HG02610 (cell line): ENCODE measurements around the gene DELE1.

ENCODE experiments used
- ATAC-seq: cut with Tn5 transposase; IDR thresholded peaks from one replicate; pipeline ENCODE4 v1.9.1; 2021; ENCODE audit warnings: mild to moderate bottlenecking, moderate library complexity; ENCODE audit not compliant: unreplicated experiment

The DELE1 gene, protein sequence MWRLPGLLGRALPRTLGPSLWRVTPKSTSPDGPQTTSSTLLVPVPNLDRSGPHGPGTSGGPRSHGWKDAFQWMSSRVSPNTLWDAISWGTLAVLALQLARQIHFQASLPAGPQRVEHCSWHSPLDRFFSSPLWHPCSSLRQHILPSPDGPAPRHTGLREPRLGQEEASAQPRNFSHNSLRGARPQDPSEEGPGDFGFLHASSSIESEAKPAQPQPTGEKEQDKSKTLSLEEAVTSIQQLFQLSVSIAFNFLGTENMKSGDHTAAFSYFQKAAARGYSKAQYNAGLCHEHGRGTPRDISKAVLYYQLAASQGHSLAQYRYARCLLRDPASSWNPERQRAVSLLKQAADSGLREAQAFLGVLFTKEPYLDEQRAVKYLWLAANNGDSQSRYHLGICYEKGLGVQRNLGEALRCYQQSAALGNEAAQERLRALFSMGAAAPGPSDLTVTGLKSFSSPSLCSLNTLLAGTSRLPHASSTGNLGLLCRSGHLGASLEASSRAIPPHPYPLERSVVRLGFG

DNA sequence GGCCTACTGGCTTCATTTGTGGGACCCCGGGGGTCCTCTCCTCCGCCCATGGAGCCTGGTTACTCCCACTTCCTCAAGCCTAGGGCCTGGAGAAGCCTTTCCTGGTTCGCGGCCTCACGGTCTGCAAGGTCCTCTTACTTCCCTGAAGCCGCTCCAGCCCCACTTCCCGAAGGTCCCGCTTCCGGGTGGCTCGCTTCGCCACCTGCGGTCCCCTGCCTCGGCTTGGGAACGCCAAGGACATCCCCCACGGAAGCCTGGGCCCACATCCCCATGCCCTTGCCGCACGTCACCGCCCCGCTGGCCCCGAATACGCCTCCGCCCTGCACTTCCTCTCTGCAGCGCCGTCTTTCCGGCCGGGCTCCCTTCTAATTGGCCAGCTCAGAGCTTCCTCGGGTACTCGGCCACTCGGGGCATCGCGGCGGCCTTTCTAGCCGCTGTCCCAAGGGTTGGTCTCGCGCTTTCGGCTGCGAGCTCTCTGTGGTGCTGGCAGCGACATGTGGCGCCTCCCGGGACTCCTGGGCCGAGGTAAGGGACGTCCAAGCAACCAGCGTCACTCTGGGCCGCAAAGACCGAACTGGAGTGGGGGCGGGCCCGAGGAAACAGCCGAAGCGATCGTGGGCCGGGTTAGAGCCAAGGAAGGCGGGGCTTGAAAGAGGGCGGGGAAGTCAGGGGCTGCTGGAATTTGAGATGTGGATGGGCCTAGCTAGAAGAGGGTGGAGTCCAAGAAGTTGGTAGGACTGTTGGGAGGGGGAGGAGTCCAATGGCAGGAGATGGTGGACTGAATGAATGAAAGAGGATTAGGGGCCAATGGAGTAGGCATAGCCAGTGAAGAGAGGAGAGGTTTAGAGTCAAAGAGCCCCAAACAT is at the start of gene DELE1:
DELE1 (plus strand) TSS at position 424 of the 866 bp plus-strand sequence; CDS start at position 495, 71 bp downstream.
- ATAC-seq: peak; percentile 98

DNA sequence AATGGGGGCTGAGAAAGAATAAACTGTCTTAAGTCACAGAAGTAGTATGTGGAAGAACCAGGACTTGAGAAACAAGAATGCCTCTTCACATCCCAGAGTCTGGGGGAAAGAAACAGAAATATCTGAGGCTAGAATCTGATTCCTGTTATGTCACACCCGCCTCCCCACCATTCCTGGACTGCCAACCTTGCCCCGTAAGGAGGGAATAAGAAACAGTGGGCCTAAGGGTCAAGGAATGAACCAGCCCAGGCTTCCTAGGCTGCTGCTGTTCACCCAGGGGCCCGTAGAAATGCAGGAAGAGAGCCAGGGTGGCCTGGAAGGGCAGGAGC is 49.8 kb upstream of the DELE1 start:
- no peak for ATAC-seq

DNA sequence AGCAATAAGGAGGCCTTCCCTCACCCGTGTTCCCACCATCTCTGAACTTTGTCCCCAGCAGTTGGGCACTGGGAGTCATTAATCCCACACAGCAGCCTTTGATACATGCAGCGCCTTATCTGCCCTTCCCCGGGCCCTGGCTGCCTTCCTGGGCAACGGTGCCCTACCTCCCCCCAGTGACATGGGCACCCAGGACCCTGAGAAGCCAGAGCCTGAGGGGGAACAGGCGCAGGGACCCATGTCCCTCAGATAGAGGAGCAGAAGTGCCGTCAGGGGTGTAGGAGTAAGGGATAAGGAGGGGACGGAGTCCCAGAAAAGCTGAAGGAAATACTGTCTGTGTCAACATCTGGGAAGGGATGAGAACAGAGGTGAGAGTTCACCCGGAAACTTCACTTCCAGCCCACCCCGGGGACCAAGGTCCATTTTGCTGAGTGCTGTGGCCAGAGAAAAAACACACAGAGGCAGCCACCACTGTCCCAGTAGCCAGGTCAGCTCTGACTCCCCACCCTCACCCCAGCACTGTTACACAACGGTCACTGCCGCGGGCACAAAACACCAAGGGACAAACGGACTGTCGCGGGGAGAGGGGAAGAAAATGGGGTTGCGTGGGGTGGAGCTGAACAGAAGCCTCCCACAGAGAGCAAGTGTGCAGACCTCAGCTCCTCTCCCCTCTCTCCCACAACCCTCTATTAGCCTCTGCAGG is 49.3 kb upstream of the DELE1 start:
- no peak for ATAC-seq

DNA sequence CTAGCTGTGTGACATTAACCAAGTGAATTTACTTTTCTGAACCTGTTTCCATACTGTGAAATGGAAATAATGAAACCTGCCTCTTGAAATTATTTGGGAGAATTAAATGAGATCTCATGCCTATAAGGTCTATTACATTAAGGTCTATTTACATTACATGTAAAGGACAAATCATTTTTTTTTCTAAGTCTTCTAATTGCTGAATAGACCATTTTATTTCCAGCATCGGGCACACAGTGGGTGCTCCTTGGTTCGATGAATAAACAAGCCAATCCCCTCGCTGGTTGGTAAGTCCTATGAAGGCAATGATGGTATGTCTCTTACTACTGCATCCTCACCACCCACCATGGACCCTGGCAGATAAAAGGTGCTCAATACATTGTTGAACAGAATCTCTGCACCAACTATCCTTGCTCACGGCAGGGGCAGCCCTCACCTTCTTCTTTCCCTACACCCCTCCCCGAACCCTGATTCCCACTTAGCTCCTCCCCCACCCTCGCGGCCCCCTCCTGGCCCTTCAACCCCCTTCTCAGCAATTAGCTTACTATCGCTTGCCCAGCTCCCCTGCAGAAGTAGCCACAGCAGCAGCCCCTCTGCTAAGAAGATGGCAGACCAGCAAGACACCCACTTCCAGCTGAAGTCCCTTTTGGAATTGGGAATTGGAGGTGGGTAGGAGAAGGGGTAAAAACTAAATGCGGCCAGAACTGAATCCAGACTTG is 48.5 kb upstream of the DELE1 start:
- no peak for ATAC-seq

DNA sequence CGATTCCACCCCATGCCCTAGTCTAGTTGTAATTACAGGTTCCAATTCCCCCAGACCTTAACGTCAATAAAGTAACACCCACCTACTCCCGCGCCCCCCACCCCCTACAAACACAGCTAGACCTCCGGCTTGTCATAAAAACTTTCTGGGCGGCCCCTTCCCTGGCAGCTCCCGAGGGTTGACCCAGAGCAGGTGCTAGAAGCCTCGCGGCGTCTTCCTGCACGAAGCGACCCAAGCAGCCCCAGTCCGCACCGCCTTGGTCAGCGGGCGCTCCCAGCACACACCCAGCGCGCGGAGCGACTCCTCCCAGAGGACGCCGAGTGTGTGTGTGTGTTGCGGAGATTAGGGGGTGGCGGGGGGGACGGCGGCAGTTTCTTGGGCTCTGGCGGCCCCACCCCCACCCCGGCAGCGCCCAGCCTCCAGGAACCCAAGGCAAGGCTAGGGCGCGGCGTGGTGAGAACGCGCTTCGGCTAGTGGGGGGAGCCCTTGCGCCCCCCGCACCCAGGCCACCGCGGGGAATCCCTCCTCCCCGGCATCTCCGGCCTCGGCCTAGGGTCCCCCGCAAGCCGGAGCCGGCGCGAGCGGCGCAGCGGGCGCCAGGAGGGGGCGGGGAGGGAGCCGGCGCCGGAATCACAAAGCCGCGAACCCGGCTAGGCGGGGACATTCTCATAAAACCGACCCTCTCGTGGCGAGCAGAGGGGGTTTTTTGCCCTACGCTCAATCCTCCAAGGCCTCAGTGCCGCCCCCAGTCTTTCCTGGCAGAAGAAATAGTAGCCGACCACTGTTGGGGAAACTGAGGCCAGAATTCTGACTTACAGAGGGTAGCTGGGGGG is 47.7 kb upstream of the DELE1 start:
- ATAC-seq: no peak

DNA sequence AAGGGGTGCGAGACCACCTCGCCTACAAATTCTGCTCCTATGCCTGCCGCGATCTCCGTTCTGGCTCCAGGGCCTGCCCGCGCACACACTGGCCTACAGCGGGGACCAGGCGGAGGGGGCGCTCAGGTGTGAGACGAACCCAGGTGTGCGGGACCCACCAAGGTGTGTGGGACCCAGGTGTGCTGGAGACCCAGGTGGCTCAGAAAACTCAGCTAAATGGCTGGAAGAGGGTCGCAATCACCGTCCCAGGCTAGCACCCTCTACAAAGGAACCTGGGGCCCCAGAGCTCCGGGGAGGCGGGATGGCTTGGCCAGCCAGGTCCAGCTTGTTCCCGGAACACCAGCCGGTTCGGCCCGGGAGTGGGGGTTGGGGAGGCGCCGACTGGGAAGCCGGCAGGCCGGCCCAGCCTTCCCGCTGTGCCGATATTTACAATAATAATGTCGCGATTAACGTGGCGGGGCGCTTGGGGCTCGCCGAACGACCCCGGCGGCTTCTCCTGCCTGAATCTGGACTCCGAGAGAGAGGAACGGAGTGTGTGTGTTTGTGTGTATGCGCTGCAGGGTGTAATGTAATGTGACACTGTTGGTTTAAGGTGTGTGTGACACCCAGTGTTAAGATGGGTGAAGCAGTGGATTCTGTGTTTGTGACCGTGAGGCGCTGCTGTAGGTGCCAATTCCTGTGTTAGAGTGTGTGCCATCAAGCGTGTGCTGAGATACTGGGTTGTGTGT is 46.9 kb upstream of the DELE1 start:
- no peak for ATAC-seq

DNA sequence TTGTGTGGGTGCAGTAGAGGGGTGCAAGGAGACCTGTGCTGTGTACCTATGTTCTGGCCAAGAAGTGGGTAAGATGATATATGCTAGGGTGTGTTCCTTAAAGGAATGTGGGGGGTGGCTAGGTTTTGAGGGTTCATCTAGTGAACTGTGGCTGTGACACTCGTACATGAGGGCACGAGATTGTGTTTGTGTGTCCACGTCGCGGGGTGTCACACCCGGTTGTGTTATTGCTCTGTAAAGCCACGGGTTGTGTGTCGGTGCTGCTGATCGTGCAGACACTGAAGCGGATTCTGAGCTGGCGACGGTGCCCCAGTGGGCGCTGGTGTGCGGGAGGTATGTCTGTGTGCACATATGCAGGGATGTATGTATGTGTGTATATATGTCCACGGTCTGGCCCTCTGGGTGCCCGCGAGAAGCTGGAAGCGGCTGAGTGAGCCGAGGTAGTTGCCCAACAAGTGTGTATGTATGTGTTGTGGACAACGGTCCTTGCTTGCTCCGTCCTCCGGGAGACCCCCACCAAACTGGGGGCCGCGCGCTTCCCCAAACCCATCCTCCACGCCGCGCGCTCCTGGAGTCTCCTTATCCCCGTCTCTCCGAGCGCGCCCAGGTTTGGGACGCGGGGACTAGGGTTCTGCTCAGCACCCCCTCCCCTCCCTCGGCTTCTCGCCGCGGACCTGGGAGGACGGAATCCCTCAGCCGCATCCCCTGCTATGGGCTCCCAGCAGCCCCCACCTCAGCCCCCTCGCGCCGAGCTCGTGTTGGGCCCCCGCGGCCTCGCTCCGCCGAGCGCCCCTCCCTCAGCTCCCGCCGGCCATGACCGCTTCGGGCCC is 46.1 kb upstream of the DELE1 start:
- no peak for ATAC-seq

DNA sequence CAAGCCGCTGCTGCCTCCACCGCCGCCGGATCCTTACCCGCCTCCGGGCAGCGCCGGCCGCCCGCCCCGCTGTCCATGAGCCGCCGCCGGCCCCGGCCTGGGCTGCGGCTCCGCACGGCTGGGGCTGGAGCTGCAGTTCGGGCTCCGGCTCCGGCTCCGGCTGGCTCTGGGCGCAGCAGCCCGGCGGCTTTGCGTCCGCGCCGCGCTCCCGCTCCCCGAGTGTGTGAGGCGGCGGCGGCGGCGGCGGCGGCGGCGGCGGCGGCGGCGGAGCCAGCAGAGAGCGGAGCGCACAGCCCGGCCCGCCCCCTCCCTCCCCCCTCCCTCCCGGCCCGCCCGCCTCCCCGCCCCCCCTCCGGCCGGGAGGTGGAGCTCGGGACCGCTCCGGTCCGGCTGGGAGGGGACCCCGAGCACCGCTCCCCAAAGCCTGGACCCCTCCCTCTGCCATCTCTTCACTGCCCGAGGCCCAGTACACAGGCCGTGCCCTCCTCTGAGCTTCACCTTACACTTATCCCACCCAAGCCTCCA is 45.4 kb upstream of the DELE1 start, which contains the start of gene PCDH1:
PCDH1 (minus strand) TSS at position 225 of the 525 bp plus-strand sequence; CDS start at position 77, 148 bp downstream.
- ATAC-seq: no peak

DNA sequence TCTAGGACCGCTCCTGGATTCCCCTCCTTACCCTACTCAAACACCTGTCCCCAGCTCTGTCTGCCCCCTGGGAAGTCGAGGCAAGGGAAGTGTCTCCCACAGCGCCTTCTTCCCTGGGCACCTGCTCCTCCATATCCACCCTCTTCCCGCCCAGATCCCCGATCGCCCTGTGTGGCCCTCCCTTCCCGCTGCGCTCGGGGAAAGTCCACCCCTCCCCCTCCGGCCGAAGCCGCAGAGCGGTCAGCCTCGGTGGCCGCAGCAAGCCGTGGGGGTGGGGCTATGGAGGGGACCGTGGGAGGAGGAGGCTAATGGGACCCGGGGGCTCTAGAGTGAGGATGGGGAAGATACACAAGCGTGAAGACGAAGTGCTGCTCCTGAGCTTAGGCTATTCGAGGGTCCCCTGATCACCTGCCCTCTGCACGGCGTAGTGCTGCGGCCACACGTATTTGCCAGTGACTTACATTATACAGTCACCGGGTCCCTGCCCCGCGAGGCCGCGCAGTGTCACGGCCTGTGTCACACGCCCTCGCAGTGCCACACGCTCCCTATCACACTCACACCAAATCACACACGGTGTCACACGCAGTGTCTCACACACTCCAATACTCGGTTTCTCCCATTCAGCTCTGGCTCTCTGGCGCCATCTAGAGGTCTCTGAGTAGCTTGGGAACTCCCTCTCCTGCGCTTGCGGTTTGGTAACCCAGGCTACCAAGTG is 44.8 kb upstream of the DELE1 start:
- peak; percentile 88 for ATAC-seq

DNA sequence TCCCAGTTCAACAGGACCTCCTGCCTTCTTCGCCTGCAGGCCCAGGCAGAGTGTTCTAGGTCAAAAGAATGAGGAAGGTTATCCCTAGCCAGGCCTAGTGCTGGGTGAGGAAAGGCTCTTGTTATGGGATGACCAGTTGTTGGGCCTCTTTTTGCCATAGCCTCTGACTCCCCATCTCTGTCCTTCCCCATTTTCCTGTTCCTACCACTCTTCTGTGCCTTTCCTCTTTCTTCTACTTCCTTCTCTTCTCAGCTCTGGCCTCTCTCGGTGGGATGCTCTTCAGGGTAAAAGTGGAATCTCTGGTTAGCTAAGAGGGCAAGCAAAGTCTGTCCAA is 44.3 kb upstream of the DELE1 start:
- no peak for ATAC-seq

DNA sequence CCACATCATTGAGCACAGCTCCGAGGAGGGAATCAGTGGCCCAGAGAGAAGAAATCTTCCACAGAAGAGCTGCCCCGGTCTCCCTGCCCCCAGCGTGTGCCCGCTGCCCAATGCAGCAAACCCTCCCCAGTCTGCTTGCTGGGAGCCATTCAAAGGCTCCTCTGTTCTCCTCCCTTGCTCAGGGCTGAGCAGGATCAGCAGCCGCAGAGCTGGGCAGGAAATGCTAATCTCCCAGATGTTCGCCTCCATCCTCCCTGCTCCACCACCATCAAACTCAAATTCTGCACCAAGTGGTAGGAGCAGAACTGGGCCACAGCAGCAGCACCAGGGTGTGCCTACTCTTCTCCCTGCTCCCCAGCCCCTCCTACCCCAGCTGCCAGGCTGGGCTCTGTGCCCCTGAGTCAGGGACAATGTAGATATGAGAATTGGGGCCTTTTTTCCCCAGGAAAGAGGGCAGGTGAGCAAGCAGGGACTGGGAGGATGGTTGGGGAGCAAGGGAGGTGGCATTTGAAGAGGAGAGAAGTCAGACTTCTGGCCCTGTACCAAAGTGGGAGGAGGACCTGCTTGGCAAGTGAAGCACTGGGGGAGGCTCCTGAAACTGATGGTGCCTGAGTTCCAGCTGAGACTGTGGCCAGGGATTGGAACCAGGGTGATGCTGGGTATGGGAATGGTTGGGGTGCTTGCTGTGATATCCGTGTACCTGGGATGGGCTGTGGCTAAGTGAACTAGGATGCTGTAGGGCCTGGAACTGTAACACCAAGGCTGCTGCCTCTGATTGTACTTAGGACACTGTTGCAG is 43.5 kb upstream of the DELE1 start:
- ATAC-seq: no peak

DNA sequence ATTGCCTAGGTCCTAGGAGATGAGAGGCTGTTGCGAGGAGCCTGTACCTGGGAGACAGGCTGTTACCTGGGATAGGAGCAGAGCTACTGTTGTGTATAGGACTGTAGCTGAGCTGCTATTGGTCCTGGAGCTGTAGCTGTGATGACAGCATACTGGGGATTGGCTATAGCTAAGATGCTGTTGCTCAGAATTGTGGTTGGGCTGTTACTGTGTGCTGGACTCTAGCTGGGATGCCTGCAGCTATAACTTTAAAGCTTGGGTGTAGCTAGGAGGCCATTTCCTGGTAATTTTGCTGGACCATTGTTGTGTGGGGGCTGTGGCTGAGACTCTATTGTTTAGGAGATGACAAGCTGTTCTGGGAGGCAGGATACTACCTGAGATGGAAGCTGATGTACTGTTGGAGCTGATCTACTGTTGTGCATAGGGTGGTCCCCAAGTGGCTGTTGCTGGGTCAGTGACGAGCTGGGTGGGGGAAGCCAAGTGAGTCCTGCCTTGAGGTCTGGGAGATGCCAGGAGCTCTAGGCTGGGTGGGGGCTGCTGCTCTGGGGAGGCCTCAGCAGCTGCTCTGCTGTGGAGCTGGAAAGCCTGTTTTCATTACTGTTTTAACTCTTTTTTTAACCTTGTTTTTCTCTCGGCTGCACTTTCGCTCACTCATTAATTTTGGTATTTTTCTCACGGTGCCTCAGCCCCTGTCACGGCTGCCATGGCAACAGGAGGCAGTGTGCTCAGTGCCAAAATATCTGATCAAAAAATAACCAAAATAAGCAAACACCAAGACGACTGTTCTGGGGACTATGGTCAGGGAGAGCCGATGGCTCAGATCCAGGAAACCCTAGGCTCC is 42.5 kb upstream of the DELE1 start:
- ATAC-seq: no peak

DNA sequence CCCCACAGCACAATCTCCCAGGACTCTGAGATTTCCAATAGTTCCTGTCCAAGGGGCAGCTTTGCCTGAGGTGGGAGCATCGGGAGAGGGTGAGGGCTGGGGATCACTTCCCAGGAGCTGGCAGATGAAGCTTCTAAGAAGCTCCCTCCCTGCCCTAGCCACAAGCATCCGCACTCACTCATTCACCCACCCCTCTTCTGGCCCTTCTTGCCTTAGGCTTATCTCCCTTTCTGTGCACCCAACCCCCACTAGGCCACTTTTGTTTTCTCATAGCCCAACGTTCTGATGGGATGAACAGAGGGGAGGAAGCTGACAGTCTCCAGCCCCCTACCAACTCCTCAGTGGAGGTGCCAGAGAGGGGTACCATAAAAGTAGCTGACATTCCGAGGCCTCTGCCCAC is 41.8 kb upstream of the DELE1 start:
- ATAC-seq: no peak

DNA sequence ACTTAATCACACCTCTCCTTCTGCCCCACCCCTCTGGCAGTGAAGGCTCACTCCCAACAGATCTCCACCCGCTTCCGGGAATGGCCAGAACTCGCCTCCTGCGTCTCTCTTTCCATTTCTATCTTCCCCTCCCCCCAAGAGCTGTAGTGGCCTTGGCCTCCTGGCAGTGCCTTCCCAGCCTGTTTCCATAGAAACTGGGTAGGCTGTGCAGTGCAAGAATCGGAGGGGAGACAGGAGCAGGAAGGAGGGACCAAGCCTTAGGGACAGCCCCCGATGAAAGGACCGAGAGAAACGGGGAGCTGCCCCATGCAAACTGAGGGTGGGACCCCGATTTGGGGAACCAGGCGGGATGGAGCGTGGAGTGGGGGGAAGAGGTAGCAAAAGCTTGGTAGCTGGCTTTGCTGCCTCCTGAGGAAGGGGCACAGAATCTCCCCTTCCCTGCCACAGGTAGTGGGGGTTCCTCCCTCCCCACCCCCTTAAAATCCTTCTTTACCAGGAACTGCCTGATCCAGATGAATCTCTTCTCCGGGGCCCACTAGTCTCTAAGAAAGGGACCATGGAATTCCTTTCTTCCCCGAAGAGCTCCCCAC is 41.0 kb upstream of the DELE1 start:
- no peak for ATAC-seq

DNA sequence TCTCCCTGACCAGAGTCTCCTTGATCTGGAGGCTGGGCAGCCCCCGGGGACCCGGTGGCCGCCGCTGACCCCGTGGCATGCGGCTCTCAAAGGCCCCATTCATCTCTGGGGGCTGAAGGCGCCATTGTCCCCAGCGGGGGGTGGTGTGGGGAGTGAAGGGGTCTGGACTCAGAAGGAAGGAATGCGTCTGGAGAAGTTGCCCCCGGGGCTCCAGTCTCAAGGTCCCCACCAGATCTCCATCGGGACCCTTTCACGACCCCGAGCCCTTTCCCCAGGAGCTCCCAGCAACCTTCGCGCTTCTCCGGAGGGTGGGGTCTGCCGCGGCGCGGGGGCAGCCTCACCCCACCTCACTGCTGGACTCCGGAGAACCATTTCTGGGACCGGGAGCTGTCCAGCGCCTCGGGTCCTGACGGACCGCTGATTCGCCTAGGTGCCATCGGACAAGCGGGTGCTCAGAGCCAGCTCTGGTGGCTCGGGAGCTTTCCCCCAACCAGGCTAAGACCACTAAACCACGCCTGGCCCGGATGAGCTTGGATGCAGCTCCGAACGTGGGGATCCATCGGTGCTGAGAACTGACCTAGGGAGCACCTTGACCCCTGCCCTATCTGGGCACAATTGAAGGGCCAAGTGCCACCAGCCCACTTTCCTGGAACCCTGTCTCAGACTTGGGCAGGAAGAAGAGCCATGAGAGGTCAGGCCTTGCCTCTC is 40.3 kb upstream of the DELE1 start:
- ATAC-seq: no peak
